ENCODE results near the gene ZBTB44. TPM values are rescaled to one million over a fixed set of nuclear protein-coding genes. Genes with fewer than 3 reads are reported as not detected.
A peak's percentile ranks its signal among the peaks of the same experiment; 100 is the strongest.

ZBTB44 gene
- polyA plus RNA-seq, 1 experiment, result 18.7 TPM

DNA sequence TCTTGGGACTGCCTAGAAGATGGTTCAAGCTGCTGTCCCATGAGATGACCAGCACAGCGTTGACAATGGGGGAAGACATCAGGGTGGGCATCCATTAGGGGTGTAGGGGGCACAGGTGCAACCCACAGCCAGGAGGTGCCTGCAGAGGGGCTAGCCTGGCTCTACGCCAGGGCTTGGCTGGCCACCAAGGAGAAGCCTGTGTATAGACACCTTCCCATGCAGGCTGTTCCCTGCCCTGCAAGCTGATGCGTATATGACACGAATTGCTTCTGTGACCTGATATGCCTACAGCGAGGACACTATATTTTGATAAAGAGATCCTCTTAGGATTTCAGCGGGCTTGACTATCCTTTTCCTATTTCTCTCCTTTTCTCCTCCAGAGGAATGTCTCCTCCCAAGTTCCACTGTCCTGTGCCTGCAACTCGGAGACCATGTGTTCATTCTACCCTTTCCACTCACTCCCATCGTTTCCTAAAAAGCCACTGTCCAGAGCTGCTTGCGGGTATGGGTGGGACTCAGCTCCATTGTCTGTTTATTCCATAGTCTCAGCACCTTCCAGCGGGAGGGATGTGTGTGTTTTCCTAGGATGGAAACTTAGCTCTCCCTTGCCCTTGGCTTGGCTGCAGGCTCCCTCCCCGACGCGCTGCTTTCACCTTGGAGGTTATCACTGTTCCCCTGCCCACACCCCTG lies 99.0 kb downstream of the ZBTB44 start:
- no peak for DNase-seq (ENCODE audit: low read depth, low spot score)
- Histone ChIP-seq H3K9me3 (ENCODE audit: control insufficient read depth, insufficient read depth, low read length) (no peaks in the 10 kb centered on the region; the same call in 1 of the 2 replicates), H3K4me3 (ENCODE audit: low read depth, low read length) (no peak overlapping the region), H3K27me3 (ENCODE audit: control insufficient read depth, insufficient read depth, low read length) (peaks cover 46% of the 10 kb centered on the region), H3K27ac (ENCODE audit: low read depth, low read length) (no peak overlapping the region)
- CTCF ChIA-PET, result interaction anchor here (0.8 to 1.6 kb wide), 3 partner anchors 74 to 205 kb away, joined by 3 to 5 read pairs (median 4); partner anchors contain the start of gene ZBTB44
- TF ChIP-seq, protein P1, sequence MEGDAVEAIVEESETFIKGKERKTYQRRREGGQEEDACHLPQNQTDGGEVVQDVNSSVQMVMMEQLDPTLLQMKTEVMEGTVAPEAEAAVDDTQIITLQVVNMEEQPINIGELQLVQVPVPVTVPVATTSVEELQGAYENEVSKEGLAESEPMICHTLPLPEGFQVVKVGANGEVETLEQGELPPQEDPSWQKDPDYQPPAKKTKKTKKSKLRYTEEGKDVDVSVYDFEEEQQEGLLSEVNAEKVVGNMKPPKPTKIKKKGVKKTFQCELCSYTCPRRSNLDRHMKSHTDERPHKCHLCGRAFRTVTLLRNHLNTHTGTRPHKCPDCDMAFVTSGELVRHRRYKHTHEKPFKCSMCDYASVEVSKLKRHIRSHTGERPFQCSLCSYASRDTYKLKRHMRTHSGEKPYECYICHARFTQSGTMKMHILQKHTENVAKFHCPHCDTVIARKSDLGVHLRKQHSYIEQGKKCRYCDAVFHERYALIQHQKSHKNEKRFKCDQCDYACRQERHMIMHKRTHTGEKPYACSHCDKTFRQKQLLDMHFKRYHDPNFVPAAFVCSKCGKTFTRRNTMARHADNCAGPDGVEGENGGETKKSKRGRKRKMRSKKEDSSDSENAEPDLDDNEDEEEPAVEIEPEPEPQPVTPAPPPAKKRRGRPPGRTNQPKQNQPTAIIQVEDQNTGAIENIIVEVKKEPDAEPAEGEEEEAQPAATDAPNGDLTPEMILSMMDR (IDR thresholded peaks at IDR 0.05; ENCODE audit: low read depth, low read length), result no peak
- POLR2A ChIA-PET, result no interaction called here

DNA sequence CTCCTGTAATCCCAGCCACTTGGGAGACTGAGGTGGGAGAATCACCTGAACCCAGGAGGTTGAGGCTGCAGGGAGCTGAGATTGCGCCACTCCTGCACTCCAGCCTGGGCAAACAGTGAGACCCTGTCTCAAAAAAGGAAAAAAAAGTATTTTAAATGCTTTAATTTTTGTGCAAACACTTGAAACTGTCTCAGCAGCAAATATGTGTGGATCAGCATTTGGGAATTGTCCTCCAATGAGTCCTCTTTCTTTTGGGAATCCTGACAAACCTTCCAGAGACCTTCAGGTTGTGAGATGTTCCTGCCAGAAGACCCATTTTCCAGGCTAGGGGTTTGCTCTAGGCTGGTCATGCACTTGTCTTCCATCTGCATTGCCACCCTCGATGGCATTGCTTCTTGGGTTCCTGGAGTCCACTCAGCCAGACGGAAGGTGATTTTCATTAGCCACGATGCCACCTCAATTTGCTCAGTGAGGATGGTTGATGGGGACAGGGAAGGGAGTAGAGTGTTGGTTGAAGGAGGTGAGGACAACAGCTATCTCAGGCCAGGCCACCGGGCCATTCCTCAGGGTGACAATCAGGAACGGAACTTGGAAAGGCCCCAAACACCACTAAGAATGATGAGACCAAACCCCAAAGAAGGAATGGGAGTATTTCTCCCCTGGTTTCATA lies 99.7 kb downstream of the ZBTB44 start:
- no peak overlapping the region for H3K4me3 ChIP-seq (ENCODE audit: low read depth, low read length)
- ChIA-PET POLR2A (no interaction called here), CTCF (interaction anchor here (0.6 to 1.3 kb wide), 2 partner anchors 8 to 14 kb away, joined by 3 read pairs; no protein-coding TSS in a partner anchor)
- TF ChIP-seq, protein P1 (IDR thresholded peaks at IDR 0.05; ENCODE audit: low read depth, low read length), result no peak
- H3K27me3 ChIP-seq (ENCODE audit: control insufficient read depth, insufficient read depth, low read length), result peaks cover 46% of the 10 kb centered on the region
- DNase-seq (ENCODE audit: low read depth, low spot score), result no peak
- no peaks in the 10 kb centered on the region for H3K9me3 ChIP-seq (ENCODE audit: control insufficient read depth, insufficient read depth, low read length)
- no peak overlapping the region for H3K27ac ChIP-seq (ENCODE audit: low read depth, low read length)

DNA sequence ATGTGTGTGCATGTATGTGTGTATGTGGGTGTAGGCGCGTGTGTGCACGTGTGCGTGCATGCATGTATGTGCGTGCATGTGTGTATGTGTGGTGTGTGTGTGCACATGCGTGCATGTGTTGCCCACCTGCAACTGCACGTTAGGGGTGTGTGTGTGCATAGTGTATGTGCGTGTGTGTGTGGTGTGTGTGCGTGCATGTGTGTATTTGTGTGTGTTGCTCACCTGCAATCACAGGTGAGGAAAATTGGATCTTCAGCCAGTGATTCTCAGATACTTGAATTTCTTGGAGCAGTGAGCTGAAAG lies 100.8 kb downstream of the ZBTB44 start:
- Histone ChIP-seq H3K9me3 (ENCODE audit: control insufficient read depth, insufficient read depth, low read length) (peaks cover 3% of the 10 kb centered on the region; the same call in 1 of the 2 replicates), H3K27me3 (ENCODE audit: control insufficient read depth, insufficient read depth, low read length) (peaks cover 49% of the 10 kb centered on the region), H3K27ac (ENCODE audit: low read depth, low read length) (no peak overlapping the region), H3K4me3 (ENCODE audit: low read depth, low read length) (no peak overlapping the region)
- POLR2A ChIA-PET, result no interaction called here
- CTCF ChIA-PET, result interaction anchor here (1.3 kb wide), 1 partner anchor 15 kb away, joined by 3 read pairs; no protein-coding TSS in a partner anchor
- DNase-seq (ENCODE audit: low read depth, low spot score), result no peak
- TF ChIP-seq, protein P1 (IDR thresholded peaks at IDR 0.05; ENCODE audit: low read depth, low read length), result no peak

DNA sequence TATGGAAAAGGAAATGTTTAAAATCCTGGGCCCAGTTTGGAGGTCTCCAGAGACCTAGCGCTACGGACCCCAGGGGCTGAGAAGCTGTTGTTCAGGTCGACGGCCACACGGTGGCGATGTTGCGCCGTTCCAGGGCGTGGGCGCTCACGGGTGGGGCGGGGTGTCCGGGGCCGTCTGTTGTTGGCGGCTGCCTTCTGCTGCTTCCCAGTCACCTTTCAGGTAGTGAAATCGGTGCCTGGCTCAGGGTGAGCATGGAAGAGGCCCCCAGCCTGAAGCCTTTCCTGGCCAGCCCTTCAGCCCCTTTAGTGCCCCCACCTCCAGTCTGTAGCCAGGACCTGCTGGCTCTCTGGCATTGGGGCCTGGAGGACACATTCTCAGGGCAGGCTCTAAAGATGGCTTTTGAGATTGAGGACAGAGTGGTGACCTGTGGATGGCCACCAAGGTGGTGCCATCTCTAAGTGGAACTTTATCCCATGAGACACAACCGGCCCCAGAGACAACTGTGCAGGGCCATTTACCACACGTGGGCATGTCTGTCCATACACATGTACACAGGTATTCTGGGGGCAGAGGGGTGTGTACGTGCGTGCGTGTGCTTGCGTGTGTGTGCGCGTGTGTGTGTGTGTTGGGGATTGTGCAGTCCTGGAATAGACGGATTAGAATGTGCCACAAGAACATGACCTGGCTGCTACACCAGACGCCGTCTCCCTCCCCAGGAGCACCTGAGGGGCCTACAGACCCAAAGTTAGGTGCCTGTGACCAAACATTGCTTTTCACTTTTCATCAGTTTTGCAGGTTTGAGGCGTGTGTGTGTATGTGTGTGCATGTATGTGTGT lies 101.4 kb downstream of the ZBTB44 start:
- TF ChIP-seq, protein P1 (IDR thresholded peaks at IDR 0.05; ENCODE audit: low read depth, low read length), result peak; percentile 88
- Histone ChIP-seq H3K4me3 (ENCODE audit: low read depth, low read length) (no peak overlapping the region), H3K27me3 (ENCODE audit: control insufficient read depth, insufficient read depth, low read length) (peaks cover 53% of the 10 kb centered on the region), H3K9me3 (ENCODE audit: control insufficient read depth, insufficient read depth, low read length) (peaks cover 3% of the 10 kb centered on the region; the same call in 1 of the 2 replicates), H3K27ac (ENCODE audit: low read depth, low read length) (no peak overlapping the region)
- ChIA-PET POLR2A (interaction anchor here (0.6 to 1.5 kb wide), 3 partner anchors 166 to 217 kb away, joined by 3 to 5 read pairs (median 3); no protein-coding TSS in a partner anchor), CTCF (interaction anchor here (0.6 to 1.9 kb wide), 29 partner anchors 9 to 703 kb away, joined by 3 to 39 read pairs (median 4); partner anchors contain the start of gene SNX19)
- no peak for DNase-seq (ENCODE audit: low read depth, low spot score)

All from AG04450 (cell line).